ENCODE measurements around the gene GINS2. TPM values are rescaled to one million over a fixed set of nuclear protein-coding genes. Genes with fewer than 3 reads are reported as not detected.

Gene GINS2
- total RNA-seq, 4 donors from 2014 or later = 0.24 to 1.2 (median 0.55) TPM

- 93 to 98% methylated on average over 9 of the region's 9 CpGs for WGBS, 2 donors
- Histone ChIP-seq H3K4me3 (replicated peaks in 1 of 3) (no peak overlapping the region), H3K27ac (no peak overlapping the region), H3K27me3 (no peaks in the 10 kb centered on the region), H3K9me3 (no peaks in the 10 kb centered on the region), H3K4me1 (peaks cover 0 to 4% of the 10 kb centered on the region in 2 donors), H3K36me3 (no peaks in the 10 kb centered on the region)
- no peak for DNase-seq
- intact Hi-C loops (cut with DNase I) = loop anchor here (10.0 kb wide), 2 partner anchors 316 to 596 kb away; partner anchors contain the start of gene CIBAR2
- TF ChIP-seq CTCF (IDR thresholded peaks at IDR 0.05) = no peak
- TF ChIP-seq POLR2A (IDR thresholded peaks at IDR 0.05) = no peak
These were observed 22.0 kb upstream of the GINS2 start for GRCh38 chr16:85710732-85711131.

GRCh38 chr16:85709766-85710585, 21.2 kb upstream of the GINS2 start:
- H3K36me3 ChIP-seq = no peaks in the 10 kb centered on the region
- no peak for DNase-seq
- no peaks in the 10 kb centered on the region for H3K4me1 ChIP-seq
- H3K27me3 ChIP-seq = no peaks in the 10 kb centered on the region
- TF ChIP-seq POLR2A (IDR thresholded peaks at IDR 0.05) = no peak
- H3K4me3 ChIP-seq (replicated peaks in 1 of 3) = no peak overlapping the region
- intact Hi-C loops (cut with DNase I) = loop anchor here (10.0 kb wide), 2 partner anchors 315 to 595 kb away; partner anchors contain the start of gene CIBAR2
- H3K9me3 ChIP-seq = no peaks in the 10 kb centered on the region
- WGBS, 2 donors = 87 to 88% methylated on average over 31 to 38 of the region's 53 CpGs
- H3K27ac ChIP-seq = no peak overlapping the region

GRCh38 chr16:85708338-85708737, 19.6 kb upstream of the GINS2 start:
- intact Hi-C loops (cut with DNase I) = no loop called here
- 97% methylated on average over 6 of the region's 6 CpGs for WGBS, 2 donors
- H3K4me3 ChIP-seq (replicated peaks in 1 of 3) = no peak overlapping the region
- H3K36me3 ChIP-seq = no peaks in the 10 kb centered on the region
- H3K4me1 ChIP-seq = no peaks in the 10 kb centered on the region
- no peak overlapping the region for H3K27ac ChIP-seq
- no peaks in the 10 kb centered on the region for H3K27me3 ChIP-seq
- H3K9me3 ChIP-seq = no peaks in the 10 kb centered on the region
- no peak for DNase-seq
- TF ChIP-seq CTCF (IDR thresholded peaks at IDR 0.05) (no peak), POLR2A (IDR thresholded peaks at IDR 0.05) (no peak)

- intact Hi-C loops (cut with DNase I) = no loop called here
- WGBS, 2 donors = 69 to 80% methylated on average over 10 to 12 of the region's 16 CpGs
- DNase-seq = no peak
- Histone ChIP-seq H3K4me1 (no peaks in the 10 kb centered on the region), H3K27ac (no peak overlapping the region), H3K4me3 (replicated peaks in 1 of 3) (no peak overlapping the region), H3K36me3 (no peaks in the 10 kb centered on the region), H3K9me3 (no peaks in the 10 kb centered on the region), H3K27me3 (no peaks in the 10 kb centered on the region)
- TF ChIP-seq POLR2A (IDR thresholded peaks at IDR 0.05) (no peak), CTCF (IDR thresholded peaks at IDR 0.05) (no peak)
These were observed 18.9 kb upstream of the GINS2 start for GRCh38 chr16:85707528-85708095.

GRCh38 chr16:85706449-85707034, 17.8 kb upstream of the GINS2 start:
- Histone ChIP-seq H3K36me3 (no peaks in the 10 kb centered on the region), H3K4me3 (replicated peaks in 1 of 3) (no peak overlapping the region), H3K27me3 (no peaks in the 10 kb centered on the region), H3K4me1 (no peaks in the 10 kb centered on the region), H3K27ac (no peak overlapping the region), H3K9me3 (no peaks in the 10 kb centered on the region)
- WGBS, 2 donors = 92 to 93% methylated on average over 11 of the region's 11 CpGs
- no peak for DNase-seq
- intact Hi-C loops (cut with DNase I) = no loop called here
- TF ChIP-seq POLR2A (IDR thresholded peaks at IDR 0.05) (no peak), CTCF (IDR thresholded peaks at IDR 0.05) (no peak)

All from thyroid gland (tissue), 4 donors.